ENCODE measurements around the gene SYT11.
A peak's percentile ranks its signal among the peaks of the same experiment; 100 is the strongest.
"Not testable (repeated sequence)": the region's sequence is repeated elsewhere in the genome, so short reads cannot be mapped to it uniquely, and the experiment has no call there.

The SYT11 gene

GRCh38 chr1:155859234-155859829, at the start of gene SYT11:
SYT11 (plus strand) TSS chr1:155859567; CDS start chr1:155859762, 195 bp downstream.
- DNase-seq (ENCODE audit: low read depth): peak; percentile 94

- no peak for DNase-seq (ENCODE audit: low read depth)
Observed at GRCh38 chr1:155812878-155813277, 46.5 kb upstream of the SYT11 start.

- no peak for DNase-seq (ENCODE audit: low read depth)
Observed at GRCh38 chr1:155813672-155814071, 45.7 kb upstream of the SYT11 start.

GRCh38 chr1:155816351-155816750, 43.0 kb upstream of the SYT11 start:
- no peak for DNase-seq (ENCODE audit: low read depth)

GRCh38 chr1:155827450-155827849, 31.9 kb upstream of the SYT11 start:
- no peak for DNase-seq (ENCODE audit: low read depth)

- DNase-seq (ENCODE audit: low read depth): no peak
Observed at GRCh38 chr1:155831279-155831976, 27.9 kb upstream of the SYT11 start.

- no peak for DNase-seq (ENCODE audit: low read depth)
Observed at GRCh38 chr1:155833665-155834295, 25.6 kb upstream of the SYT11 start.

- DNase-seq (ENCODE audit: low read depth): peak; percentile 33
Observed at GRCh38 chr1:155834296-155834926, 25.0 kb upstream of the SYT11 start.

GRCh38 chr1:155834927-155835399, 24.4 kb upstream of the SYT11 start:
- not testable (repeated sequence) for DNase-seq (ENCODE audit: low read depth)

GRCh38 chr1:155835548-155835947, 23.8 kb upstream of the SYT11 start:
- no peak for DNase-seq (ENCODE audit: low read depth)

- no peak for DNase-seq (ENCODE audit: low read depth)
Observed at GRCh38 chr1:155840386-155840785, 19.0 kb upstream of the SYT11 start.

GRCh38 chr1:155844860-155845421, 14.4 kb upstream of the SYT11 start:
- DNase-seq (ENCODE audit: low read depth): no peak

- DNase-seq (ENCODE audit: low read depth): no peak
Observed at GRCh38 chr1:155847823-155848529, 11.4 kb upstream of the SYT11 start.

- no peak for DNase-seq (ENCODE audit: low read depth)
Observed at GRCh38 chr1:155850345-155850744, 9.0 kb upstream of the SYT11 start.

- DNase-seq (ENCODE audit: low read depth): no peak
Observed at GRCh38 chr1:155856257-155856974, 3.0 kb upstream of the SYT11 start.

GRCh38 chr1:155856975-155857930, 2.1 kb upstream of the SYT11 start, which contains the start of gene GON4L:
GON4L (minus strand) TSS chr1:155857214; CDS start chr1:155853780, 3,434 bp downstream.
- DNase-seq (ENCODE audit: low read depth): peak; percentile 88

GRCh38 chr1:155858800-155859233, 550 bp upstream of the SYT11 start:
- peak; percentile 48 for DNase-seq (ENCODE audit: low read depth)

- DNase-seq (ENCODE audit: low read depth): peak; percentile 64
Observed at GRCh38 chr1:155859881-155860871, 809 bp downstream of the SYT11 start.
